Transverse colon (tissue), 4 donors: ENCODE results near the gene CAMK2D. TPM values are rescaled to one million over a fixed set of nuclear protein-coding genes. Genes with fewer than 3 reads are reported as not detected.

ENCODE experiments used
- DNase-seq: peaks from one replicate; pipeline ENCODE4 v3.0.0-alpha.2; 2019
- H3K27ac ChIP-seq, 4 donors: fragments of 200-600 bp; sonication (generic); 2 replicates each; pipeline ENCODE4 v1.5.1; 2016 to 2018; ENCODE audit warnings: inconsistent platforms in 4 of 4
- H3K27me3 ChIP-seq: fragments of 200-600 bp; sonication (generic); 2 replicates; pipeline ENCODE4 v1.5.1; 2017; ENCODE audit warnings: inconsistent platforms
- H3K36me3 ChIP-seq, 4 donors: fragments of 200-600 bp; sonication (generic); 2 replicates each; pipeline ENCODE4 v1.5.1; 2017 to 2019; ENCODE audit warnings: inconsistent platforms in 4 of 4
- H3K4me1 ChIP-seq, 4 donors: fragments of 200-600 bp; sonication (generic); 2 replicates each; pipeline ENCODE4 v1.5.1; 2017 to 2020; ENCODE audit warnings: inconsistent platforms in 4 of 4
- H3K4me3 ChIP-seq, 4 donors: fragments of 200-600 bp; sonication (generic); 1 replicate in 1 of 4; 2 replicates in 3 of 4; pipeline versions ENCODE4 v1.5.1 to v1.6.1; 2017 to 2019; ENCODE audit warnings: inconsistent platforms in 4 of 4
- H3K9me3 ChIP-seq, 2 donors: fragments of 200-600 bp; sonication (generic); 2 replicates each; pipeline ENCODE4 v1.5.1; 2017 to 2019; ENCODE audit warnings: inconsistent platforms in 2 of 2
- CTCF ChIP-seq, 5 experiments: fragments of 200-600 bp in 3 of 5; fragments of 450-650 bp in 2 of 5; sonication (generic) in 3 of 5; IDR thresholded peaks; 1 replicate in 2 of 5; 2 replicates in 3 of 5; pipeline ENCODE4 v1.5.1; 2016 to 2017; ENCODE audit warnings: antibody characterized with exemption in 5 of 5, inconsistent platforms in 3 of 5, mild to moderate bottlenecking in 2 of 5, moderate library complexity in 1 of 5
- EP300 ChIP-seq: sonication (generic); formaldehyde crosslinking; IDR thresholded peaks from one replicate; pipeline ENCODE4 v1.6.1; 2017; ENCODE audit warnings: antibody characterized with exemption, low read depth
- POLR2A ChIP-seq: fragments of 450-650 bp; IDR thresholded peaks from one replicate; pipeline ENCODE4 v1.6.1; 2016; ENCODE audit warnings: antibody characterized with exemption, mild to moderate bottlenecking, moderate library complexity
- POLR2AphosphoS5 ChIP-seq, 3 donors: sonication (generic); formaldehyde crosslinking; IDR thresholded peaks; one replicate each; pipeline ENCODE4 v1.6.1; 2016; ENCODE audit warnings: antibody characterized with exemption in 3 of 3
- WGBS, 2 donors: methylation state at CpG; one replicate each; pipeline ENCODE4 v1.1.5; 2018; ENCODE audit warnings: low coverage in 1 of 2; 5-methylcytosine and 5-hydroxymethylcytosine counted together
- in situ Hi-C, 4 donors: fragments of 200-750 bp; cut with MboI; loops; one replicate each; pipeline versions ENCODE4 v1.15.0 to v1.15.1; 2017; ENCODE audit warnings: low sequenced_read_pairs in 3 of 4, low pct_ligation_motif_present in 1 of 4, low pct_unique_long_range_greater_than_20kb in 1 of 4
- intact Hi-C: fragments of 100-400 bp; cut with DNase I; formaldehyde crosslinking; loops from one replicate; pipeline ENCODE4 v1.15.1; 2023; ENCODE audit warnings: low total_unique reads
- total RNA-seq, 4 donors: library from RNA; depleted of rRNA; stranded (reverse); fragments of >200 nt; gene quantifications; one replicate each; pipeline ENCODE4 v1.1.0, GENCODE V29; 2016

Gene CAMK2D
- total RNA-seq, 4 donors from 2014 or later, result 54.5 to 107 (median 84.7) TPM

GRCh38 chr4:113657586-113658233 is 103.8 kb downstream of the CAMK2D start:
- no peaks in the 10 kb centered on the region for H3K36me3 ChIP-seq
- no peaks in the 10 kb centered on the region for H3K27me3 ChIP-seq
- H3K4me1 ChIP-seq, result peaks cover 0 to 25% (median 0%) of the 10 kb centered on the region in 4 donors
- no peak for TF ChIP-seq POLR2A
- TF ChIP-seq CTCF (IDR thresholded peaks at IDR 0.05), result no peak
- no peak for TF ChIP-seq EP300
- no peak for TF ChIP-seq POLR2AphosphoS5 (IDR thresholded peaks at IDR 0.05)
- DNase-seq, result no peak
- intact Hi-C loops, result no loop called here
- in situ Hi-C loops, result no loop called here
- WGBS, 2 donors, result 55 to 65% methylated on average over 3 of the region's 3 CpGs
- H3K27ac ChIP-seq, result no peak overlapping the region
- H3K4me3 ChIP-seq, result no peak overlapping the region
- no peaks in the 10 kb centered on the region for H3K9me3 ChIP-seq

DNA sequence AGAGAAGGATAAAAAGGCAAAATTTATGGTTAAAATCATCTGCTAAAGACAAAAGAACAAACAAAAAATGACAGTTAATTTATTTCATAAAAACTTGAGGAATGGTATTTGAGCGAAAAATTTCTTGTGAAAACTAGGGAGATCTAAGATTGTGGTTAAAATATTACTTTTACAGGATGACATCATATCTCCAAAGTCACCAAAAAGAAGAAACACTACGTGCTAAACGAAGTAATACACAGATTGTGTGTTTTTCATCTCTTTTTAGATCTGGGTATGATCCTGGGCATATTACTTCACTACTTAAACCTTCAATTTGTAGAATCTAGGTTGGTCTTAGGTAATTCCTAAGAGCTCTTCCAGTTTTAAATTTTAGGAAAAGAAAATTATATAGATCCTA is 107.7 kb downstream of the CAMK2D start:
- no peaks in the 10 kb centered on the region for H3K9me3 ChIP-seq
- TF ChIP-seq POLR2A (no peak), EP300 (no peak), CTCF (IDR thresholded peaks at IDR 0.05) (no peak), POLR2AphosphoS5 (IDR thresholded peaks at IDR 0.05) (no peak)
- no peaks in the 10 kb centered on the region for H3K36me3 ChIP-seq
- no peak for DNase-seq
- intact Hi-C loops, result no loop called here
- no peaks in the 10 kb centered on the region for H3K27me3 ChIP-seq
- H3K27ac ChIP-seq, result no peak overlapping the region
- H3K4me3 ChIP-seq, result no peak overlapping the region
- WGBS, 2 donors, result 86 to 87% methylated on average over 3 of the region's 3 CpGs
- in situ Hi-C loops, result no loop called here
- H3K4me1 ChIP-seq, result peaks cover 0 to 17% (median 0%) of the 10 kb centered on the region in 4 donors

DNA sequence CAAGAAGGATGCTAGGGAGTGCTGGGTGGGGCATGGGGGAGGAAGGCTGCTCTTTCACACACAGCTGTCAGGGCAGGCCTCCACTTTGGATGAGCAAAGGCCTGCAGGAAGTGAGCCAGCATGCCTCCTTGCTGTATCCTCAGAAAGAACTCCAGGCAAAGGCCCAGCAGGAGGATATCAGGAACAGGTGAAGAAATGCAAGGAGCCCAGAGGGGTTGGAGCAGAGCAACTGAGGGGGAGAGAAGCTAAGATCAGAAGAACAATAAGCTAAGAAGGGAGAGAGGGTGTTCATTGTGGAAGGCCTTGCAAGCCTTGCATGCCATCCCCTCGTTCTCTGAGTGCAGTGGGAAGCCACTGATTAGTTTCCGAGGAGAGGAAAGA is 115.1 kb downstream of the CAMK2D start:
- H3K27me3 ChIP-seq, result no peaks in the 10 kb centered on the region
- peak; percentile 63 for DNase-seq
- H3K27ac ChIP-seq, result peak overlapping the region; percentile 78 to 87 (median 84)
- intact Hi-C loops, result no loop called here
- no peak overlapping the region for H3K4me3 ChIP-seq
- in situ Hi-C loops, result no loop called here
- no peaks in the 10 kb centered on the region for H3K9me3 ChIP-seq
- 51 to 83% methylated on average over 2 of the region's 2 CpGs for WGBS, 2 donors
- H3K4me1 ChIP-seq, result peaks cover 21 to 67% (median 46%) of the 10 kb centered on the region in 4 donors
- TF ChIP-seq POLR2AphosphoS5 (IDR thresholded peaks at IDR 0.05), result peak in 1 of 3 donors; percentile 14
- TF ChIP-seq EP300, result no peak
- no peaks in the 10 kb centered on the region for H3K36me3 ChIP-seq

- Histone ChIP-seq H3K27me3 (no peaks in the 10 kb centered on the region), H3K36me3 (no peaks in the 10 kb centered on the region), H3K27ac (peak overlapping the region; percentile 78 to 87 (median 84)), H3K9me3 (no peaks in the 10 kb centered on the region), H3K4me3 (no peak overlapping the region), H3K4me1 (peaks cover 21 to 69% (median 48%) of the 10 kb centered on the region in 4 donors)
- DNase-seq, result peak; percentile 61
- intact Hi-C loops (no loop called here), in situ Hi-C loops (no loop called here)
- 38 to 57% methylated on average over 5 of the region's 5 CpGs for WGBS, 2 donors
- TF ChIP-seq CTCF (IDR thresholded peaks at IDR 0.05) (no peak), EP300 (peak; percentile 17), POLR2AphosphoS5 (IDR thresholded peaks at IDR 0.05) (peak in 2 of 3 donors; percentile 45 to 52)
Observed at GRCh38 chr4:113645771-113646441, 115.6 kb downstream of the CAMK2D start.
